Measurements from ENCODE around the gene KAT6B.
A peak's percentile ranks its signal among the peaks of the same experiment; 100 is the strongest.

Gene KAT6B

GRCh38 chr10:75019370-75019769 lies 193.0 kb downstream of the KAT6B start:
- peak; percentile 29 for DNase-seq

GRCh38 chr10:75020168-75020567 lies 193.8 kb downstream of the KAT6B start:
- no peak for DNase-seq

GRCh38 chr10:75021379-75022249 lies 195.2 kb downstream of the KAT6B start:
- no peak for DNase-seq

GRCh38 chr10:75023074-75023473 lies 196.7 kb downstream of the KAT6B start:
- DNase-seq, result no peak

DNA sequence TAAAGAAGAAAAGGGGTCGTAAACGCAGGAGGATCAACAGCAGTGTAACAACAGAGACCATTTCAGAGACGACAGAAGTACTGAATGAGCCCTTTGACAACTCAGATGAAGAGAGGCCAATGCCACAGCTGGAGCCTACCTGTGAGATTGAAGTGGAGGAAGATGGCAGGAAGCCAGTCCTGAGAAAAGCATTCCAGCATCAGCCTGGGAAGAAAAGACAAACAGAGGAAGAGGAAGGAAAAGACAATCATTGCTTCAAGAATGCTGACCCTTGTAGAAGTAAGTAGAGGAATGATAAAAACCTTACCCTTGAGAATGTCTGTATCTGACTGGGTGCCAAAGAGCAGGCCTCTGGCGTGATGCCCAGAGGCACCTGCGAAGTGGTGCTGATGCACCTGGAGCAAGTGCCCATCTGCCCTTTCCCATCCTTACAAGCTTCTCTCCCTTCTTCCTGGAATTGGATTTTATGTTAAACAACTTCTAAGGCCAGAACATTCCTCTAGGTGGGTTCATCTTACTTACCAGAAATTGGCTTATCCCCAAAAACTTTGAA lies 198.6 kb downstream of the KAT6B start:
- no peak for DNase-seq

DNA sequence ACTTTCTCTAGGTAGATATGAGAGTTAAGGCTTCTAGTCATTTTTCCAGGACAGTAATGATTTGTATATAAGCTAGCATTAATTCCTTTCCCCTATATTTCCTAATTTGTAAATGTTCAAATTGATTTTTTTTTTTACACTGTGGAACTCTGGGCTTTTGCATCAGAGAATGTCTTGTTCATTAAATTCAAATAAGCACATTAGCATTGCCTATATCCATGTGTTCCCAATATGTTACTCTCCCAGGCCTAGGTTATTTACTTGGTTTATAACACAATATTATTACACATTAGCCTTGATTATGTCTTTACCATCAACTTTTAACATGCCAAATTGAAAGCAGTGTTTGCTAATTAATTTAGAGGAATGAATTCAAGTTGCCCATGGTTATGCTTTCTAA lies 201.6 kb downstream of the KAT6B start:
- DNase-seq, result no peak

GRCh38 chr10:75028748-75029147 lies 202.3 kb downstream of the KAT6B start:
- no peak for DNase-seq

DNA sequence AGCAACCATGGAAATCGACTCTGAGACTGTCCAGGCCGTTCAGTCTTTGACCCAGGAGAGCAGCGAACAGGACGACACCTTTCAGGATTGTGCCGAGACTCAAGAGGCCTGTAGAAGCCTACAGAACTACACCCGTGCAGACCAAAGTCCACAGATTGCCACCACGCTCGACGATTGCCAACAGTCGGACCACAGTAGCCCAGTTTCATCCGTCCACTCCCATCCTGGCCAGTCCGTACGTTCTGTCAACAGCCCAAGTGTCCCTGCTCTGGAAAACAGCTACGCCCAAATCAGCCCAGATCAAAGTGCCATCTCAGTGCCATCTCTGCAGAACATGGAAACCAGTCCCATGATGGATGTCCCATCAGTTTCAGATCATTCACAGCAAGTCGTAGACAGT lies 203.0 kb downstream of the KAT6B start:
- no peak for DNase-seq

DNA sequence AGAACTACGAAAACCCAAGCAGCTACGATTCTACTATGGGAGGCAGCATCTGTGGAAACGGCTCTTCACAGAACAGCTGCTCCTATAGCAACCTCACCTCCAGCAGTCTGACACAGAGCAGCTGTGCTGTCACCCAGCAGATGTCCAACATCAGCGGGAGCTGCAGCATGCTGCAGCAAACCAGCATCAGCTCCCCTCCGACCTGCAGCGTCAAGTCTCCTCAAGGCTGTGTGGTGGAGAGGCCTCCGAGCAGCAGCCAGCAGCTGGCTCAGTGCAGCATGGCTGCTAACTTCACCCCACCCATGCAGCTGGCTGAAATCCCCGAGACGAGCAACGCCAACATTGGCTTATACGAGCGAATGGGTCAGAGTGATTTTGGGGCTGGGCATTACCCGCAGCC lies 203.5 kb downstream of the KAT6B start:
- no peak for DNase-seq

GRCh38 chr10:75030371-75030770 lies 204.0 kb downstream of the KAT6B start:
- DNase-seq, result no peak

- no peak for DNase-seq
Measured at GRCh38 chr10:75032119-75032518, 205.7 kb downstream of the KAT6B start.

- no peak for DNase-seq
Measured at GRCh38 chr10:75032813-75033212, 206.4 kb downstream of the KAT6B start.

- DNase-seq, result no peak
Measured at GRCh38 chr10:75033399-75034130, 207.2 kb downstream of the KAT6B start.

DNA sequence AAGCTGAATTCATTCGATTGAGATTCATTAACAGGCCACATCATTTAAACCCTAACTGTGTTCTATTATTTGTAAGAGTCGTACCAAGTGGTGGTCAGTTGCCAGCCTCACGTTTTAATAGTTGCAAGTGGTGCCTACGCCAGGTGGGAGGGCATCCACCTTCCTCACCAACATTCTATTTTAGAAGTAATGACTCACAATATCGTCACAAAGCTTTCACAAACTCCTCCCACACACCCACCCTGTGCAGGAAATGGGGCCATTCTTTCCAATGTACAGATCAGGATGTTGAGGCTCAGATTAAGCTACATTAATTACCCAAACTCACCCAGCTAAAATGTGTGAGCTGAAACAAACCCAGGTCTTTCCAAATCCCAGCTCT lies 207.7 kb downstream of the KAT6B start:
- DNase-seq, result no peak

GRCh38 chr10:75034714-75035258 lies 208.4 kb downstream of the KAT6B start:
- no peak for DNase-seq

GRCh38 chr10:75035975-75036708 lies 209.7 kb downstream of the KAT6B start:
- DNase-seq, result no peak

- no peak for DNase-seq
Measured at GRCh38 chr10:75037171-75038153, 211.1 kb downstream of the KAT6B start.

DNA sequence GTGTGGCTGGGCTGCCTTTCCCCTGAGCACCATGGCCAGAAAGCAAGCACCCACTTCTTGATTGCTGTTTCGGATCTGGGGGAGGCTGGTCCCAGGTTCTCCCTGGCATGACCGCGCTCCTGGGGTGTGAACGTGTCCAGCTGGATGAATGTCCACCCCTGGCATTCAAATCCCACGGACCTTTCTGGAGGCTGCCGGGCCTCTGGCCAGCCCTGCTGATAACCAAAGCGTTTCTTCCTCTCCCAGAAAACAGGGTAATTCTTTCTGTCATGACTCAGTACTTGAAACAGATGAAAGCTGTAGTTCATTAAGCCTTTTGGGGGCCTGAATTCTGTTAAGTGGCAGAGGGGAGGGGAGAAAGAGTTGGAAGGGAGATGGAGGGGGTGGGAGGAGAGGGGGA lies 211.9 kb downstream of the KAT6B start:
- DNase-seq, result no peak

GRCh38 chr10:75040576-75040975 lies 214.2 kb downstream of the KAT6B start:
- DNase-seq, result no peak

- no peak for DNase-seq
Measured at GRCh38 chr10:75042292-75042974, 216.0 kb downstream of the KAT6B start.
